Measurements from ENCODE around the gene CYFIP2. TPM values are rescaled to one million over a fixed set of nuclear protein-coding genes. Genes with fewer than 3 reads are reported as not detected.
A peak's percentile ranks its signal among the peaks of the same experiment; 100 is the strongest.

Gene CYFIP2
- total RNA-seq, 2 donors from 2014 or later = 25.5 to 36.0 TPM

- peak; percentile 9 for ATAC-seq
- DNase-seq = no peak
- intact Hi-C loops (cut with DNase I, micrococcal nuclease) = loop anchor here (2.0 to 10.0 kb wide), 2 partner anchors 60 to 62 kb away; no protein-coding TSS in a partner anchor
Measured at GRCh38 chr5:157252711-157253465, 13.0 kb upstream of the CYFIP2 start.

- intact Hi-C loops (cut with DNase I, micrococcal nuclease) = loop anchor here (2.0 to 10.0 kb wide), 2 partner anchors 59 to 61 kb away; no protein-coding TSS in a partner anchor
- peak in 1 of 2 donors; percentile 55 for DNase-seq
- ATAC-seq = peak; percentile 72
Measured at GRCh38 chr5:157253547-157253946, 12.4 kb upstream of the CYFIP2 start.

- intact Hi-C loops (cut with DNase I, micrococcal nuclease) = loop anchor here in 1 of 2 donors (10.0 kb wide), 1 partner anchor 56 kb away; no protein-coding TSS in a partner anchor
- no peak for DNase-seq
- ATAC-seq = no peak
Measured at GRCh38 chr5:157258450-157258849, 7.5 kb upstream of the CYFIP2 start.

- ATAC-seq (no peak), DNase-seq (no peak)
- intact Hi-C loops (cut with DNase I, micrococcal nuclease) = loop anchor here in 1 of 2 donors (10.0 kb wide), 1 partner anchor 55 kb away; no protein-coding TSS in a partner anchor
Measured at GRCh38 chr5:157259699-157260098, 6.2 kb upstream of the CYFIP2 start.

- DNase-seq (no peak), ATAC-seq (peak; percentile 57)
- intact Hi-C loops (cut with DNase I, micrococcal nuclease) = no loop called here
Measured at GRCh38 chr5:157263496-157264090, 2.3 kb upstream of the CYFIP2 start.

- peak; percentile 74 for ATAC-seq
- DNase-seq = peak; percentile 44 to 74
- intact Hi-C loops (cut with DNase I, micrococcal nuclease) = no loop called here
Measured at GRCh38 chr5:157266286-157267007, 524 bp downstream of the CYFIP2 start.

GRCh38 chr5:157267025-157267424, 1.1 kb downstream of the CYFIP2 start:
- no peak for ATAC-seq
- no peak for DNase-seq
- intact Hi-C loops (cut with DNase I, micrococcal nuclease) = no loop called here

GRCh38 chr5:157267761-157268480, 2.0 kb downstream of the CYFIP2 start:
- intact Hi-C loops (cut with DNase I, micrococcal nuclease) = no loop called here
- no peak for DNase-seq
- no peak for ATAC-seq

- intact Hi-C loops (cut with DNase I, micrococcal nuclease) = no loop called here
- DNase-seq = no peak
- no peak for ATAC-seq
Measured at GRCh38 chr5:157269165-157269671, 3.3 kb downstream of the CYFIP2 start.

- ATAC-seq = no peak
- intact Hi-C loops (cut with DNase I, micrococcal nuclease) = no loop called here
- no peak for DNase-seq
Measured at GRCh38 chr5:157269761-157270272, 3.9 kb downstream of the CYFIP2 start.

GRCh38 chr5:157270771-157271170, 4.8 kb downstream of the CYFIP2 start:
- intact Hi-C loops (cut with DNase I, micrococcal nuclease) = no loop called here
- ATAC-seq = no peak
- DNase-seq = no peak

GRCh38 chr5:157271740-157272271, 5.9 kb downstream of the CYFIP2 start:
- ATAC-seq (peak; percentile 53), DNase-seq (peak; percentile 48 to 65)
- intact Hi-C loops (cut with DNase I, micrococcal nuclease) = no loop called here

- intact Hi-C loops (cut with DNase I, micrococcal nuclease) = no loop called here
- DNase-seq (no peak), ATAC-seq (peak; percentile 79)
Measured at GRCh38 chr5:157273131-157273556, 7.2 kb downstream of the CYFIP2 start.

GRCh38 chr5:157275403-157275802, 9.5 kb downstream of the CYFIP2 start:
- ATAC-seq = no peak
- DNase-seq = no peak
- intact Hi-C loops (cut with DNase I, micrococcal nuclease) = no loop called here

- intact Hi-C loops (cut with DNase I, micrococcal nuclease) = no loop called here
- DNase-seq (no peak), ATAC-seq (no peak)
Measured at GRCh38 chr5:157278319-157279037, 12.6 kb downstream of the CYFIP2 start.

- ATAC-seq = no peak
Measured at GRCh38 chr5:157279605-157280239, 13.8 kb downstream of the CYFIP2 start.

GRCh38 chr5:157280927-157281326, 15.0 kb downstream of the CYFIP2 start:
- intact Hi-C loops (cut with DNase I, micrococcal nuclease) = no loop called here

More at GRCh38 chr5:157279605-157280239, 13.8 kb downstream of the CYFIP2 start:
- intact Hi-C loops (cut with DNase I, micrococcal nuclease) = no loop called here
- no peak for DNase-seq

More at GRCh38 chr5:157280927-157281326, 15.0 kb downstream of the CYFIP2 start:
- ATAC-seq (no peak), DNase-seq (no peak)
